Colonic mucosa (tissue), 4 donors: ENCODE results near the gene ANKRD1. TPM values are rescaled to one million over a fixed set of nuclear protein-coding genes. Genes with fewer than 3 reads are reported as not detected.
A peak's percentile ranks its signal among the peaks of the same experiment; 100 is the strongest.
"Not testable (repeated sequence)": the region's sequence is repeated elsewhere in the genome, so short reads cannot be mapped to it uniquely, and the experiment has no call there.

ENCODE experiments used
- DNase-seq: peaks from one replicate; pipeline ENCODE4 v3.0.0-alpha.2; 2020
- H3K27ac ChIP-seq: fragments of 200-600 bp; one replicate; pipeline ENCODE4 v1.8.0; 2021
- H3K27me3 ChIP-seq: fragments of 200-600 bp; one replicate; pipeline ENCODE4 v1.8.0; 2021
- H3K36me3 ChIP-seq: fragments of 200-600 bp; one replicate; pipeline ENCODE4 v1.8.0; 2021
- H3K4me1 ChIP-seq: fragments of 200-600 bp; one replicate; pipeline ENCODE4 v1.8.0; 2021; ENCODE audit warnings: mild to moderate bottlenecking
- H3K4me3 ChIP-seq: fragments of 200-600 bp; one replicate; pipeline ENCODE4 v1.8.0; 2021
- H3K9ac ChIP-seq, 2 donors: one replicate each; pipeline ENCODE4 v1.7.0; 2013; ENCODE audit warnings: control low read depth in 2 of 2, low read depth in 2 of 2, low read length in 2 of 2
- H3K9me3 ChIP-seq: fragments of 200-600 bp; one replicate; pipeline ENCODE4 v1.8.0; 2021
- intact Hi-C: fragments of 100-400 bp; cut with DNase I; formaldehyde crosslinking; loops from one replicate; pipeline ENCODE4 v1.14.1; 2022
- total RNA-seq, 2 donors: library from RNA; stranded (reverse); fragmentation: NEBNext Ultra II Directional in 1 of 2; extraction: Animal tissue kit (Norgen Biotek cat#: 25700) in 1 of 2; gene quantifications; one replicate each; pipeline ENCODE4 v1.2.1, GENCODE V29; 2021
- TF ChIP-seq, protein P1 (sequence below): fragments of 200-600 bp; IDR thresholded peaks from one replicate; pipeline ENCODE4 v1.8.0; 2022; ENCODE audit warnings: antibody characterized with exemption, mild to moderate bottlenecking
- donor health status: healthy.
- donor health status: DM: no; HTN: no; CAD: no.
- donor health status: DM: no; HTN: no; CAD: no.

The ANKRD1 gene
- total RNA-seq, 2 donors from 2014 or later, result 0.32 TPM; not detected in 1

DNA sequence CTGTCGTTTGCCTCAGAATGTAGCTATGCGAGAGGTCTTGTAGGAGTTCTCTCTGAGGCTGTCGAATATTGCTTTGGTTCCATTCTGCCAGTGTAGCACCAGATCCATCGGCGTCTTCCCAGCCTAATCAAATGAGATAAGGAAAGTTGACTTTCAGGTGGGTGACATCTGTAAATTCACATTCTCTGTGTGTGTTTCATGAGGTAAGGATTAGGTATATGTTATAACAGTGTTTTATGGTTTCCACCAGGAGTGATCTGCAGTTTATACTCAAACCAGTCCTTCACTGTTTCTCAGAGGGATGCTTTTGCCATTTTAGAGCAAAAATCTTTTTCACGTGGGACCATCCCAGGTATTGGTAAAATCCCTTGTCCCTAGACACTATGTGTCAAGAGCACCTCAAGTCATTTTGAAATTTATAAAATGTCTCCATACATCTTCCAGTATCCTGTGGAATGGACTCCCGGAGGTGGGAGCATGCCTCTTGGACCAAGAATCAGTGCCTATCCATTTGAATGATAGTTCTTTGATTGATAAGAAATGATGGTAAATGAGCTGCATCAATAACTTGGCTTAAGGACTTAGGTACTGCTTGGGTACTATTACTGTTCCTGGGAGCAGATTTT, 7.9 kb downstream of the ANKRD1 start:
- H3K9ac ChIP-seq, result no peak overlapping the region
- TF ChIP-seq, protein P1, sequence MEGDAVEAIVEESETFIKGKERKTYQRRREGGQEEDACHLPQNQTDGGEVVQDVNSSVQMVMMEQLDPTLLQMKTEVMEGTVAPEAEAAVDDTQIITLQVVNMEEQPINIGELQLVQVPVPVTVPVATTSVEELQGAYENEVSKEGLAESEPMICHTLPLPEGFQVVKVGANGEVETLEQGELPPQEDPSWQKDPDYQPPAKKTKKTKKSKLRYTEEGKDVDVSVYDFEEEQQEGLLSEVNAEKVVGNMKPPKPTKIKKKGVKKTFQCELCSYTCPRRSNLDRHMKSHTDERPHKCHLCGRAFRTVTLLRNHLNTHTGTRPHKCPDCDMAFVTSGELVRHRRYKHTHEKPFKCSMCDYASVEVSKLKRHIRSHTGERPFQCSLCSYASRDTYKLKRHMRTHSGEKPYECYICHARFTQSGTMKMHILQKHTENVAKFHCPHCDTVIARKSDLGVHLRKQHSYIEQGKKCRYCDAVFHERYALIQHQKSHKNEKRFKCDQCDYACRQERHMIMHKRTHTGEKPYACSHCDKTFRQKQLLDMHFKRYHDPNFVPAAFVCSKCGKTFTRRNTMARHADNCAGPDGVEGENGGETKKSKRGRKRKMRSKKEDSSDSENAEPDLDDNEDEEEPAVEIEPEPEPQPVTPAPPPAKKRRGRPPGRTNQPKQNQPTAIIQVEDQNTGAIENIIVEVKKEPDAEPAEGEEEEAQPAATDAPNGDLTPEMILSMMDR, result no peak
- no peaks in the 10 kb centered on the region for H3K4me1 ChIP-seq
- intact Hi-C loops, result loop anchor here (5.0 to 10.0 kb wide), 2 partner anchors 94 to 342 kb away; no protein-coding TSS in a partner anchor
- H3K4me3 ChIP-seq, result no peak overlapping the region
- no peaks in the 10 kb centered on the region for H3K36me3 ChIP-seq
- H3K27me3 ChIP-seq, result no peaks in the 10 kb centered on the region
- DNase-seq, result no peak
- no peaks in the 10 kb centered on the region for H3K9me3 ChIP-seq
- H3K27ac ChIP-seq, result no peak overlapping the region

DNA sequence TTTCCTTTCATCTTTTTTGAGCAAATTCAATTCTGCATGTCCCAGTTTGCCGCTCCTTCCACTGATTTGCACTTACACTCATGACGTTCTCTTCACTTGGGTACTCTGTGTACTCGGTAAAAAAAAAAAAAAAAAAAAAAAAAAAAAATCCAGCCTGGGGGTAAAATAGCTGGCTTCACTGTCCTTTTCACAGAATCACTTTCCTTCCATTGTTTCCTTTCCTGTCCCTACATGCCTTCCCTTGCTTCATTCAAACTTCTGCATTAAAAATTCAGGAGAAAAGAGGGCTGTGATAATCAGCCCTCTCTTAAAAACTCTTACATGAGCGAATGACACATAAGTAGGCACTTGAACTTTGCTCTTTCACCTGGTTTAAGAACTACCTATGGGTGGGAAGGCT, 8.7 kb downstream of the ANKRD1 start:
- Histone ChIP-seq H3K4me1 (no peaks in the 10 kb centered on the region), H3K9me3 (no peaks in the 10 kb centered on the region), H3K27ac (no peak overlapping the region), H3K4me3 (no peak overlapping the region), H3K36me3 (no peaks in the 10 kb centered on the region), H3K9ac (no peak overlapping the region), H3K27me3 (no peaks in the 10 kb centered on the region)
- no peak for DNase-seq
- intact Hi-C loops, result loop anchor here (5.0 to 10.0 kb wide), 2 partner anchors 95 to 343 kb away; no protein-coding TSS in a partner anchor
- TF ChIP-seq, protein P1, result no peak

DNA sequence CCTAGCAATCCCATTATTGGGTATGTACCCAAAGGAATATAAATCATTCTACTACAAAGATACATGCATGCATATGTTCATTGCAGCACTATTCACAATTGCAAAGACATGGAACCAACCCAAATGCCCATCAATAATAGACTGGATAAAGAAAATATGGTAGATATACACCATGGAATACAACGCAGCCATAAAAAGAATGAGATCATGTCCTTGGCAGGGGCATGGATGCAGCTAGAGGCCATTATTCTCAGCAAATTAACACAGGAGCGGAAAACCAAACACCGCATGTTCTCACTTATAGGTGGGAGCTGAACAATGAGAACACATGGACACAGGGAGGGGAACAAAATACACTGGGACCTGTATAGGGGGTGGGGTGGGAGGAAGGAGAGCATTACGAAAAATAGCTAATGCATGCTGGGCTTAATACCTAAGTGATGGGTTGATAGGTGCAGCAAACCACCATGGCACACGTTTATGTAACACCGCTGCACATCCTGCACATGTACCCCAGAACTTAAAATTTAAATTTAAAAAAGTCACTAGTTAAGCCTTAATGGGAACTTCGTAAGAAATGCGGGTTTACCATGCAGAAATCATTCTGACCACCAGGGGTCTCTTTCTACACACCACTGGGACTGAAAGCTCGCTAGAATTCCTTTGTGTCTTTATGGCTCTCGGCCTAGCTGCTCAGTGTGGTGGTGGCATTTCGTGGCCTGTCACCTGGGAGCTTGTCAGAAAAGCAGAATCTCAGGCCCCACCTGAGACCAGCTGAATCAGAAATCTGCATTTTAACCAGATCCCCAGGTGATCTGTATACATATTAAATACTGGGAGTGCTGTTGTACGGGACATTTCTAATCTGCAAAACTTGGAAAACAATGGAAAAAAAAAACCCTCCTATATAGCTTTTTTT, 9.5 kb downstream of the ANKRD1 start:
- H3K9ac ChIP-seq, result no peak overlapping the region
- no peaks in the 10 kb centered on the region for H3K4me1 ChIP-seq
- no peaks in the 10 kb centered on the region for H3K36me3 ChIP-seq
- H3K9me3 ChIP-seq, result no peaks in the 10 kb centered on the region
- TF ChIP-seq, protein P1, result peak; percentile 84
- H3K27me3 ChIP-seq, result no peaks in the 10 kb centered on the region
- no peak overlapping the region for H3K4me3 ChIP-seq
- peak; percentile 62 for DNase-seq
- H3K27ac ChIP-seq, result no peak overlapping the region
- intact Hi-C loops, result loop anchor here (5.0 to 10.0 kb wide), 2 partner anchors 96 to 343 kb away; no protein-coding TSS in a partner anchor

DNA sequence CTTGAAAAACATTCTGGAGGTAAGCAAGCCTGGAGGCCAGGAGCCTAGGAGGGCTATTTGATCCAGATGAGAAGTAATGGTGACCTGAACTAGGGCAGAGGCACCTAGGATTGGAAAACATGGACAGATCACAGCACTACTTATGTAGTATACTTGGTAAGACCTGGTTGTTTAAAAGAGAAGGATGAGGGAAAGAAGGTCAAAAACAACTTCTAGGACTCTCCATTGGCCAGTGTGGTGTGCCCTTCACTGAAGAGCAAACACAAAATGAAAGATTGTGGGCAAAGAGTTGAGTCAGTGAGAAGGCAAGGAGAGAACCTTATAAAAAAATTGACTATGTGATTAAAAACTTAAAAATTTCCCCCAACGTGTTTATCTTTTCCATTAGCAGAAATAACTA, 14.3 kb downstream of the ANKRD1 start:
- no peak overlapping the region for H3K27ac ChIP-seq
- no peak overlapping the region for H3K9ac ChIP-seq
- H3K4me3 ChIP-seq, result no peak overlapping the region
- TF ChIP-seq, protein P1, result no peak
- no peaks in the 10 kb centered on the region for H3K36me3 ChIP-seq
- intact Hi-C loops, result no loop called here
- DNase-seq, result no peak
- no peaks in the 10 kb centered on the region for H3K4me1 ChIP-seq
- no peaks in the 10 kb centered on the region for H3K9me3 ChIP-seq
- H3K27me3 ChIP-seq, result no peaks in the 10 kb centered on the region

DNA sequence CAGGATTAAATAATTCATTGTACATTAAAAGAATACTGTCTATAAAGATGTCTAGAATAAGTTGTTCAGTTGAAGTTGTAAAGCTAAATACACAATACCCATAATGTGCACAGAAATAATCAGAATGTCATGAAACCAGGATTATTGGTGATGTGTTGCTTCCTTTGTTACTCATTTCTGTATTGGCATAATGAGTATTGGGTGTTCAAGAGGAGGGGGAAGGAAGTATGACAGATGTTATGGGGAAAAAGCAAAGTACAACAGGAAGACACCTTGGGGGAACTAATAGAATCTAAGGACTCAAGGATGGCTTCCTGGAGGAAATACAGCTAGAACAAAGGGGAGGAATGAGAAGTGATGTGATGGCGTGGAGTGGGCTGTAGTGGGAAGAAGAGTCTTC, 15.0 kb downstream of the ANKRD1 start:
- H3K9me3 ChIP-seq, result no peaks in the 10 kb centered on the region
- H3K36me3 ChIP-seq, result no peaks in the 10 kb centered on the region
- intact Hi-C loops, result no loop called here
- H3K27me3 ChIP-seq, result no peaks in the 10 kb centered on the region
- TF ChIP-seq, protein P1, result no peak
- DNase-seq, result no peak
- H3K4me3 ChIP-seq, result no peak overlapping the region
- H3K9ac ChIP-seq, result no peak overlapping the region
- H3K27ac ChIP-seq, result no peak overlapping the region
- no peaks in the 10 kb centered on the region for H3K4me1 ChIP-seq

DNA sequence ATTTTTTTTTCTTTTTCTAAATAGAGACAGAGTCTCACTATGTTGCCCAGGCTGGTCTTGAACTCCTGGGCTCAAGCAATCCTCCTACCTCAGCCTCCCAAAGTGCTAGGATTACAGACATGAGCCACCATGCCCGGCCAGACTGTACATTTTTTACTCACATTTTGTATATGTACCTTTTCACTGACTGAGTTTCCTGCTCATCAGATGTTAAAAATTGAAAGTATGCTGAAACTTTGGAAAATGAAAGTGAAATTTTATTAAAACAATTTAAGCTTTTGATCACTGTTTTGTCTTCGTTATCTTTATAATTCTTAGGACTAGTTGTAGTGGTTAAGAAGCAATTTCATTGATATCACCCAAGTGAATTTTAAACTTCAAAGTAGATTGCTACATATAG, 24.0 kb downstream of the ANKRD1 start:
- H3K9me3 ChIP-seq, H3K27me3 ChIP-seq, H3K27ac ChIP-seq, DNase-seq, intact Hi-C loops, H3K4me3 ChIP-seq, H3K9ac ChIP-seq, H3K36me3 ChIP-seq, H3K4me1 ChIP-seq: not testable (repeated sequence)
